K562 (cell line): Measurements from ENCODE around the gene ARHGEF6.

Source experiments
- FOXM1 ChIP-seq, 2 experiments: fragments of 450-650 bp in 1 of 2; sonication (generic) in 1 of 2; formaldehyde crosslinking in 1 of 2; IDR thresholded peaks; 2 replicates each; pipeline versions ENCODE4 v1.6.1 to v1.9.0; 2017 to 2022; ENCODE audit warnings: low read depth in 2 of 2, mild to moderate bottlenecking in 2 of 2, missing genetic modification reagents in 1 of 2, moderate library complexity in 1 of 2
- HMG20A ChIP-seq: fragments of 450-650 bp; formaldehyde crosslinking; conservative IDR thresholded peaks from 2 replicates; pipeline ENCODE4 v1.4.0; 2020; ENCODE audit warnings: mild to moderate bottlenecking, mixed read lengths
- PRDM10 ChIP-seq: fragments of 450-650 bp; IDR thresholded peaks from 2 replicates; pipeline ENCODE4 v1.6.1; 2018; ENCODE audit not compliant: partially characterized antibody
- TF ChIP-seq, protein P1 (sequence below): sonication (generic); formaldehyde crosslinking; IDR thresholded peaks from 2 replicates; pipeline ENCODE4 v1.8.1; 2022; ENCODE audit warnings: missing genetic modification reagents

- TF ChIP-seq PRDM10 (no peak), HMG20A (CRISPR knock-in tag) (no peak), FOXM1 (IDR thresholded peaks at IDR 0.05; ENCODE audit: low read depth) (no peak), FOXM1 (CRISPR knock-in tag; IDR thresholded peaks at IDR 0.05; ENCODE audit: low read depth) (no peak)
- TF ChIP-seq, protein P1, sequence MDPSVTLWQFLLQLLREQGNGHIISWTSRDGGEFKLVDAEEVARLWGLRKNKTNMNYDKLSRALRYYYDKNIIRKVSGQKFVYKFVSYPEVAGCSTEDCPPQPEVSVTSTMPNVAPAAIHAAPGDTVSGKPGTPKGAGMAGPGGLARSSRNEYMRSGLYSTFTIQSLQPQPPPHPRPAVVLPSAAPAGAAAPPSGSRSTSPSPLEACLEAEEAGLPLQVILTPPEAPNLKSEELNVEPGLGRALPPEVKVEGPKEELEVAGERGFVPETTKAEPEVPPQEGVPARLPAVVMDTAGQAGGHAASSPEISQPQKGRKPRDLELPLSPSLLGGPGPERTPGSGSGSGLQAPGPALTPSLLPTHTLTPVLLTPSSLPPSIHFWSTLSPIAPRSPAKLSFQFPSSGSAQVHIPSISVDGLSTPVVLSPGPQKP, result no peak
Observed at GRCh38 chrX:136658151-136658550, 122.6 kb downstream of the ARHGEF6 start.
